ENCODE data around the gene CD200. TPM values are rescaled to one million over a fixed set of nuclear protein-coding genes. Genes with fewer than 3 reads are reported as not detected.

Gene CD200
- total RNA-seq, 1 donor from 2014 or later = 1.1 TPM

DNA sequence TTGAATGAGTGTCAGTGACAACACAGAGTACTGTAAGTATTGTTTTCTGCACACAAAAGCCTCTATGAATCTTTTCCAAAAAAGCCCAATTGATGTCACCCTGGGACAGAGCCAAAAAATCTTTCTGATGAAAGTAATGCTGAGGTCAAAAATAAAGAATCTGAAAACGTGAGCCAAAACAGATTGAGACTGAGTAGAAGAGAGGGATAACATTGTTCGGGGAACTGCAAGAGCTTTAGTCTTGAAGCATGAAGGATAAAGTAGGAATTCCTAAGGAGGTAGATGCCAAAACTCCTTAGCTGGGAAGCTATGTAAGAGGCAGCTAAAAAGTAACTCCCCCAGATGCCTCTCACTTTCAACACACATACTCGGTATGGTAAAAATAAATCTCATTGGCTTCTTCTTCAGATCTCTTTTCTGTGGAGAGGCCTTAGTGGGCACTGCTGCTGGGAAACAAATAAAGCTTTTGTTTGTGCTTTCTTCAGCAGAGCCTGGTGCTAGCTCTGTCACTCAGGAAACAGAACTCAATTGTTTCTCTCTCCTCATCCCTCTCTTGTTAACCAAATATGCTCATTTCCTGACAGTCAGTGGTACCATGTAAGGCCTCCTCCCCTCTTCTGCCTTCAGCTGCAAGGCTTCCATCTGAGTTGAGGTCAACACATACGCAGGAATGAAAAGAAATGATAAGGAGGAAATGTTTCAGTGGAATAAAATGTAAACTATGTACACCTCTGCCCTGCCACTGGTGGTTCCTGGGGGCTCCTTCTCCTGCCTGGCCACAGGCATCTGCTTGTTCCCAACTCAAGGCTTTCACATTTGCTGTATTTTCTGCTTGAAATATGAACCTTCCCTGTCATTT, 58.1 kb downstream of the CD200 start:
- Histone ChIP-seq H3K27me3 (ENCODE audit: low read depth) (no peaks in the 10 kb centered on the region), H3K36me3 (no peaks in the 10 kb centered on the region), H3K4me1 (peaks cover 34% of the 10 kb centered on the region), H3K27ac (replicated peaks) (peak overlapping the region; percentile 60), H3K9me3 (replicated peaks) (peaks cover 17% of the 10 kb centered on the region), H3K4me3 (no peak overlapping the region)
- intact Hi-C loops (cut with micrococcal nuclease) = no loop called here
- TF ChIP-seq, protein P1, sequence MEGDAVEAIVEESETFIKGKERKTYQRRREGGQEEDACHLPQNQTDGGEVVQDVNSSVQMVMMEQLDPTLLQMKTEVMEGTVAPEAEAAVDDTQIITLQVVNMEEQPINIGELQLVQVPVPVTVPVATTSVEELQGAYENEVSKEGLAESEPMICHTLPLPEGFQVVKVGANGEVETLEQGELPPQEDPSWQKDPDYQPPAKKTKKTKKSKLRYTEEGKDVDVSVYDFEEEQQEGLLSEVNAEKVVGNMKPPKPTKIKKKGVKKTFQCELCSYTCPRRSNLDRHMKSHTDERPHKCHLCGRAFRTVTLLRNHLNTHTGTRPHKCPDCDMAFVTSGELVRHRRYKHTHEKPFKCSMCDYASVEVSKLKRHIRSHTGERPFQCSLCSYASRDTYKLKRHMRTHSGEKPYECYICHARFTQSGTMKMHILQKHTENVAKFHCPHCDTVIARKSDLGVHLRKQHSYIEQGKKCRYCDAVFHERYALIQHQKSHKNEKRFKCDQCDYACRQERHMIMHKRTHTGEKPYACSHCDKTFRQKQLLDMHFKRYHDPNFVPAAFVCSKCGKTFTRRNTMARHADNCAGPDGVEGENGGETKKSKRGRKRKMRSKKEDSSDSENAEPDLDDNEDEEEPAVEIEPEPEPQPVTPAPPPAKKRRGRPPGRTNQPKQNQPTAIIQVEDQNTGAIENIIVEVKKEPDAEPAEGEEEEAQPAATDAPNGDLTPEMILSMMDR (IDR thresholded peaks at IDR 0.05; ENCODE audit: borderline replicate concordance) = no peak
- no peak for DNase-seq

DNA sequence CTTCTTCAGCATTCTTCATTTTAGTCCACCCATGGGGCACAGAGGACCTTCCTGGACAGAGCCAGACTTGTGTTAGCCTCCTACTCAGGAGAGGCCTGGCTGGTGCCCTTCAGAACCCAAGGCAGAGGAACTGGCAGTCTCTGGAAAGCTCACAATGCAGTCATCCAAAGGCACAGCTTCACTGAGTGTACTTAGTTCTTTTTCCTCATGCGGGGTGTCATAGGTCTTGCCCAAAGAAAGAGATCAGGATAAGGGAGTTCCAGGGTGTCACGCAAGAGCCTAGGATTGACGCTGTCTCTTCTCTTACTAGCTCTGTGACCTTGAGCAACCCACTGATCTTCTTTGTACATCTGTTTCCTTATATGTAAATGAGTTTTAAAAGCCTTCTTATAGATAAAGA, 58.7 kb downstream of the CD200 start:
- H3K4me1 ChIP-seq = peaks cover 38% of the 10 kb centered on the region

DNA sequence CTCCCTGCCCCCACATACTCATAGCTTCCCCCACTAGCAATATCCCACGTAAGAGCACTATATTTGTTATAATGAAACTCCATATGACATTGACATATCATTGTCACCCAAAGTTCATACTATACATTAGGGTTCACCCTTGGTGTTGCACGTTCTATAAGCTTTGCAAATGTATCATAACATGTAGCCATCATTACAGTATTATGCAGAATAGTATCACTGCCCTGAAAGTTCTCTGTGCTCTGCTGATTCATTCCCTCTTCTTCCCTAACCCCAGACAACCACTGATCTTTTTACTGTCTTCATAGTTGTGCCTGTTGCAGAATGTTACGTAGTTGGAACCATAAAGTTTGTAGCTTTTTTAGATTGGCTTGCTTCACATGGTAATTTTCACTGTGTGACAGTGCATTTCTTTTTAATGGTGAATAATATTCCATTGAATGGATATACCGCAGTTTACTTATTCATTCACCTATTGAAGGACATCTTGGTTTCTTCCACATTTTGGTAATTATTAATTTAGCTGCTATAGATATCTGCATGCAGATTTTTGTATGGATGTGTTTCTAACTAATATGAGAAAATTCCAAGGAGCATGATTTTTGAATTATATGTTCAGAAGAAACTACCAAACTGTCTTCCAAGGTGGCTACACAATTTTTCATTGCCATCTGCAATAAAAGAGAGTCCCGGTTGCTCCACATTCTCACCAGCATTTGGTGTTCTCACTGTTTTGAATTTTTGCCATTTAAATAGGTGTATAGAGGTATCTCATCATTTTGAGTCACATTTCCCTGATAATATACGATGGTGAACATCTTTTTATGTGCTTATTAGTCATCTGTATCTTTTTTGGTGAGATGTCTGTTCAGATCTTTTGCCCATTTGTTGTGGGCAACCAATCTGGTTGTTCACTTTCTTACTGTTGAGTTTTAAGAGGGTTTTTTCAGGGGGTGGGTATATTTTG, 59.7 kb downstream of the CD200 start:
- no peak for DNase-seq
- TF ChIP-seq, protein P1 (IDR thresholded peaks at IDR 0.05; ENCODE audit: borderline replicate concordance) = no peak
- Histone ChIP-seq H3K27ac (replicated peaks) (no peak overlapping the region), H3K4me1 (peaks cover 38% of the 10 kb centered on the region), H3K36me3 (no peaks in the 10 kb centered on the region), H3K27me3 (ENCODE audit: low read depth) (no peaks in the 10 kb centered on the region), H3K4me3 (no peak overlapping the region), H3K9me3 (replicated peaks) (peaks cover 13% of the 10 kb centered on the region)
- intact Hi-C loops (cut with micrococcal nuclease) = no loop called here

More for the DNA sequence above, 58.7 kb downstream of the CD200 start:
- Histone ChIP-seq H3K36me3 (no peaks in the 10 kb centered on the region), H3K27me3 (ENCODE audit: low read depth) (no peaks in the 10 kb centered on the region), H3K4me3 (no peak overlapping the region), H3K27ac (replicated peaks) (peak overlapping the region; percentile 60), H3K9me3 (replicated peaks) (peaks cover 13% of the 10 kb centered on the region)
- TF ChIP-seq, protein P1 (IDR thresholded peaks at IDR 0.05; ENCODE audit: borderline replicate concordance) = no peak
- intact Hi-C loops (cut with micrococcal nuclease) = no loop called here
- no peak for DNase-seq

DNA sequence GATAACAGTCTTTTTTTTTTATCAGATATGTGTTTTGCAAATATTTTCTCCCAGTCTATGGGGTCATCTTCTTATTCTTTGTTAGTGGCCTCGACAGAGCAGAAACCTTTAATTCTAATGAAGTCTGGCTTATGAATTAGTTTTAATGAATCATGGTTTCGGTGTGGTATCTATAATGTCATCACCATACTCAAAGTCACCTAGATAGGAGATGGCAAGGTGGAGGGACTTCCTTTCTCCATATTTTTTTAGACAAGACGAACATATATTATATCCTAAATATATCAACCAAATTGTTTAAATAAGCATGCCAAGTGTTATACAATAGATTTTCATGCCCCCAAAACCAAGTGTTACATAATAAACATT, 60.4 kb downstream of the CD200 start:
- DNase-seq = no peak
- Histone ChIP-seq H3K4me1 (peaks cover 38% of the 10 kb centered on the region), H3K9me3 (replicated peaks) (peaks cover 13% of the 10 kb centered on the region), H3K27me3 (ENCODE audit: low read depth) (no peaks in the 10 kb centered on the region), H3K36me3 (no peaks in the 10 kb centered on the region), H3K27ac (replicated peaks) (no peak overlapping the region), H3K4me3 (no peak overlapping the region)
- intact Hi-C loops (cut with micrococcal nuclease) = no loop called here
- TF ChIP-seq, protein P1 (IDR thresholded peaks at IDR 0.05; ENCODE audit: borderline replicate concordance) = no peak

DNA sequence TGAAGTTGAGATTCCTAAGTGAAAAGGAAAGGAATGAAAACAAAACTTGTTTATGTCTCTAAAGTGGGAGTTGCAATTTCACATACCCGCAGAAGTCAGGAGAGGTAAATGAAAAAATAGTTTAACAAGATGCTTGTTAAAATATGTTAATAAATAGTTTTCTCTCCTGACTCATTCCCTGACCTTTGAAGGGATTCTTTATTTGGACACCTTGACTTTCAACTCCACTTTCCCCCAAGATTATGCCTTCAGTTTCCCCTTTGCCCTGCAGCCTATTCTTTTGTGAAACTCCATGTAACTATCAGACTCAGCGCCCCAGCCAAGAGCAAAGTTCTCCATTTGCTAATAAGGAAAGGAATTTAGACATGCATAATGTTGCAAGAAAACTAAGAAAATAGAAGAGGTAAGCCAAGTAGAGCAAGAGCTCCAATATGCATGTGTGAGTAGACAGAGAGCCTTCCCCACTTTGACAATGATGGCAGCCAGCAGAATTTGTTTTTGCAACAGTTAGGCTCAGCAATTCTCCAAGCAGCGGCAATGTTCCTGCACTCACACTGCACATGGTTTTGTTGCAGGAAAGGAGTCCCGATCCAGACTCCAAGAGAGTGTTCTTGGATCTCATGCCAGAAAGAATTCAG, 61.2 kb downstream of the CD200 start:
- H3K27ac ChIP-seq (replicated peaks) = peak overlapping the region; percentile 10
- H3K4me3 ChIP-seq = no peak overlapping the region
- H3K27me3 ChIP-seq (ENCODE audit: low read depth) = no peaks in the 10 kb centered on the region
- peaks cover 38% of the 10 kb centered on the region for H3K4me1 ChIP-seq
- no peaks in the 10 kb centered on the region for H3K36me3 ChIP-seq
- peaks cover 13% of the 10 kb centered on the region for H3K9me3 ChIP-seq (replicated peaks)
- TF ChIP-seq, protein P1 (IDR thresholded peaks at IDR 0.05; ENCODE audit: borderline replicate concordance) = no peak
- intact Hi-C loops (cut with micrococcal nuclease) = no loop called here
- DNase-seq = no peak
